ENCODE results near the gene TNC.

TNC gene

DNA sequence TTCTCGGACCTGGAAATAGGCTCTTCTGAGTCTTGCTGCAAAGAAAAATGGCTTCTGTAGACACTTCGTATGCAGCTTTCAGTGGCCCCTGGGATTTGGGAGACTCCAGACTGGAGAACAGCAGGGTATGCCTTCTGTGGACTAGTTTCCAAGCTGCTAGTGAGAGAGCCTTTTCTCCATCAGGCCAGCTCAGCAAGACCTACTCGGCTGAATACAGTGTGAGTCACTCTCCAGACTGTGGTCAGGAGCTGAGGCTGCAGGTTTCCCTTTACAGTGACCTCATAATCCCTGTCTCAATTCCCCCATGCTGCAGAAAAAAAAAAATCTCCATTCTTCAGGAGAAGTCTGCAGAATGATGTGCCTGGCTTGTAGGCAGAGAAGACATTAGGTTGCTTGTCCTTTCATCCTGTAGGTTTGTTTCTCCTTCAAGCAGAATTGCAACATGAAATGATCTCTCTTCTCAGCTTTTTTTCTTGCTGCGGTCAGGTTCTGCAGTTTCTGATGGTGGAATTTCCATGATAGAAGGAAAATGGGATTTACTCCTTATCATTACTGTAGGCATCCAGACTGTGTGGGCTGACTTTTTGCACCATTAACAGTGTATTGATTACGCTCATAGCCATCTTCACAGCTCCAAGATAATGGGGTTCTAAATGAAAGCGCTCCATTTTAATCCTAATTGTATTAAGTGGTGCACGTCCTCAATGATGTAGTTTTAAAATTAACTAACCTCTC lies 109.3 kb downstream of the TNC start:
- no peak for DNase-seq (ENCODE audit: low spot score)

DNA sequence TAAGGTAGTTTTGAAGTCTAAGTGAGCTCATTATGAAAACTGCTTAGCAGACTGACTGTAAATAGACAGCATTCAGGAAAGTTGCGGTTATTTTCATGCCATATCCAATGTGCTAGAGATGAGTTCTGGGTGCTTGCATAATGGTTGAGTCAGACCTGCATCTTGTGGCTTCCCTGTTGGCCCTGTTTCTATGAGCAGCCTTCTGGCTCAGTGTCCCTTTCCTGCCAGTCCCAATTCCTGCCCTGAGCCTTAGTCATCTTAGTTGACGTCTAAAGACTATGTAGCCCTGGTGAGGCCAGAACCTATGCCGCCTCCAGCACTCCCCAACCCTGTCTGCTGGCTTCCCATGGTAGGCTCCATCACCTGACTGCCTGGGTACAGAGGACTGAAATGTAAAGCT lies 111.3 kb downstream of the TNC start:
- no peak for DNase-seq (ENCODE audit: low spot score)

GRCh38 chr9:115005322-115005721 lies 112.6 kb downstream of the TNC start:
- no peak for DNase-seq (ENCODE audit: low spot score)

- no peak for DNase-seq (ENCODE audit: low spot score)
Measured at GRCh38 chr9:115004545-115004944, 113.4 kb downstream of the TNC start.

DNA sequence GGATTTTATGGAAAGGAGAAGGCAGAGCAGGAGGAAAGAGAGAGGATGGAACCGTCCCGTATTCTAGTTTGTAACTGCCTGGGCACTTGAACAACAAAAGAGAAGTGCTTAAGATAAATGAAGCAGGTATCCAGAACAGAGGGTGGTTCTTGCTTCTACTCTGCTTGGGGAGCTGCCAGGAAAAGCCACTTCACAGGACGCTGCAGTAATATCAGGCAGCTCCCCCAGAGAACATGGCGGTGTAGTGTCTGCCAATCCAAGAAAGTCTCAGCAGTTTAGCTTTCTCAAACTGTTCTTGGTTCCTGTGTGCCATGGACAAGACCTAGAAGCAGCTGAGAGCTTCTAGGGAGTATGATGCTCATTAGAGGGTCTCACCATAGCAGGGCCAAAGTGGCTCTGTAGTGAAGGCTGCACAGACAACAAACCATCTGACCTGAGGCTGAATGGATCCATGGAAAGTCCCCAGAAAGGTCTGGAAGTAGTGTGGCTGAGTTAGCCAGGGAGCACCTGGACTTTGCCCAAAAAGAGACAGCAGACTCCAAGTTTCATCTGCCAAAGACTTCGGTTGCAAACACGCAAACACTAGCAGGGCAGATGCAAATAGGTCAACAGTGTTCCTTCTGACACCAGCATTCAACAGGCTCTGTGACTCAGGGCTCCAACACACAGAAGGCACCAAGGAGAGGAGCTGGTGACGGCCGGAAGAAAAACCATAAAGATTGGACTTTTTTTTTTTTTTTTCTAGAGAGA lies 115.4 kb downstream of the TNC start:
- no peak for DNase-seq (ENCODE audit: low spot score)

DNA sequence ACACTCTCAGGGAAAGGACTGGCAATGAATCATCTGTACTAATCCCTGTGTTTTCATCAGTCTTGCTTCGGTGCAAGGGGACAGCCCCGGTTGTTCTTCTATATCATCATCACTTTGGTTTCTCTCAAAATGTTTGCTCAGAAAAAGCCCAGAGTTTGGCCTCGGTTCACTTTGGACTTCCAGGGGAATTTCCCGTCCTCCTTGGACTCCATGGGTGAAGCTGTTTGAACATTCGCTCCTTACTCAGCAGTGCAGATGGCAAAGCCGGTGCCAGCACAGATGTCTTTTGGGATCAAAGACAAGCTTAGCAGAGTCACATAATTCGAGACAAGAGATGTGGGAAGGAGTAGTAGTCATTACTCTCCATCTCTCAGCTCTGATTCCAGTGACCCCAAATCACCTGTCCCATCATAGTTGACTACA lies 117.7 kb downstream of the TNC start:
- no peak for DNase-seq (ENCODE audit: low spot score)

DNA sequence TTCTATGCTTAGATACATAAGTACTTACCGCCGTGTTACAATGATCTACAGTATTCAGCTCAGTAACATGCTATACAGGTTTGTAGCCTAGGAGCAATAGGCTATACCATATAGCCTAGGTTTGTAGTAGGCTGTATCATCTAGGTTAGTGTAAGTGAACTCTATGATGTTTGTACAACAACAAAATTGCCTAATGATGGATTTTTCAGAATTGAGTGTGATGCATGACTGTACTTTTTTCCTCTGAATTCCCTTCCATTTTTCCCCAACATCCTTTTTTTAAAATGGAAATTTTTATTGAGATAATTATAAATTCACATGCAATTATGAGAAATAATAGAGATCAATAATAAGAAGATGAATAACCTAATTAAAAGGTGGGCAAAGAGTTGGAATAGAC lies 119.6 kb downstream of the TNC start:
- no peak for DNase-seq (ENCODE audit: low spot score)

GRCh38 chr9:114995681-114996221 lies 122.2 kb downstream of the TNC start:
- DNase-seq (ENCODE audit: low spot score), result no peak

DNA sequence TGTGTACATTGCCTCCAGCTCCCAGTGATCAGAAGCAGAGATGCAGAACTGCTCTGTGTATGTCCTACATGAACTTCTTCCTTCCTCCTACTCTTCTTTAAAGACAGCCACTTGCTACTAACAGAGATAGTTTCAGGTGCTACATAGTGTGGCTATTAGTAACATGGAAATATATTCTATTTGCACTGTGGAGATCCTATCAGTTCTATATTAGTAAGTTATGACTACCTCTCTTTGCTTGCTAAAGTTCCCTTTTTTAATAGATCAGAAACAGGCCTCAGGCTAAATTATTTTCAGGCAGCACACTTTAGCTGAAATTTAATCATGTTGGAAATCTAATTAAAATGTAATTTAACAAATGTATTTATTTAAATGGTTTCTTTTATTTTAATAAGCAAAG lies 123.2 kb downstream of the TNC start:
- DNase-seq (ENCODE audit: low spot score), result no peak

- no peak for DNase-seq (ENCODE audit: low spot score)
Measured at GRCh38 chr9:114991861-114992260, 126.1 kb downstream of the TNC start.

- no peak for DNase-seq (ENCODE audit: low spot score)
Measured at GRCh38 chr9:114990901-114991300, 127.1 kb downstream of the TNC start.

DNA sequence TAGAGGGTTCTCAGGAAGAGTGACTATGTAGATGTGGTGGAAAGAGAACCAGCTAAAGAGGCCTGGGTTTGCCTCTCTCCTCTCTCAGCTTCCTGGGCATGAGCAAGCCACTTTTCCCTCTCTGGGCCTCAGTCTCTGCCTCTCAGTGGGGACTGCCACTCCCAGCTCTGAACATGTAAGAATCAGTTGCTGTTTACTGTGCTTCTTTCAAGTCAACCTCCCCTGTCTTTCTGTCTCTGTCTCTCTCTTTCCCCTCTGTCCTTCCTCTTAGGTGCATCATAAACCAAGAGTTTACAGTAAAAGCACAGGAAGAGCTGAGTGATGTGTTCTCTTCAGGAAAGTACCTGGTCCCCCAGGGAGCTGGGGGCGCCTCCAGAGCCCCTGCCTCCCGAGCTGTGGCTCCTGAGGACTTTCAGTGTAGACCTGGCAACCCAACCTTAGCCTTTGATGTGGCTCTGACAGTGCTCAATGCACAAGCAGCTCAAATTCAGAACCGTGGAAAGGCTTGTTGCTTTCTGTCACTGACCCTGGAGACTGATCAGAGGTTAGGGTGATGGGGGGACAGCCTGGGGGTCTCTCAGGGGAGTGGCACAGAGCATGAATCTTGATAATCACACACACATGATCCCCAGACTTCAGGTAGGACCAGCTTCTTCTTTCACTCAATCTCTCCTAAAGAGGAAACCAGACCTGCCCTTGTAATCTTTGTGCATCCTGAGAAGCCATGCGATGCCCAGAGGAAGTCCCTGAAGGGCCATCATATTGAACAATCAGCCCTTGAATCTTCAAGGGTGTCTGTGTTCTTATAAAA lies 128.2 kb downstream of the TNC start:
- no peak for DNase-seq (ENCODE audit: low spot score)

GRCh38 chr9:114988962-114989599 lies 128.9 kb downstream of the TNC start:
- no peak for DNase-seq (ENCODE audit: low spot score)

- DNase-seq (ENCODE audit: low spot score), result no peak
Measured at GRCh38 chr9:114987116-114987515, 130.8 kb downstream of the TNC start.

- no peak for DNase-seq (ENCODE audit: low spot score)
Measured at GRCh38 chr9:114985959-114986501, 131.9 kb downstream of the TNC start.

- DNase-seq (ENCODE audit: low spot score), result no peak
Measured at GRCh38 chr9:114981063-114981462, 136.9 kb downstream of the TNC start.

GRCh38 chr9:114973216-114973615 lies 144.7 kb downstream of the TNC start:
- no peak for DNase-seq (ENCODE audit: low spot score)

GRCh38 chr9:114972510-114973136 lies 145.3 kb downstream of the TNC start:
- no peak for DNase-seq (ENCODE audit: low spot score)
